Heart right ventricle (tissue), 16 donors: ENCODE results near the gene ATP1A4. TPM values are rescaled to one million over a fixed set of nuclear protein-coding genes. Genes with fewer than 3 reads are reported as not detected.

ENCODE experiments used
- ATAC-seq, 8 donors: fragments of 200-7000 bp; cut with Tn5 transposase; one replicate each; pipeline ENCODE4 v1.9.1; 2020; ENCODE audit warnings: mild to moderate bottlenecking in 8 of 8, moderate library complexity in 8 of 8, moderate number of reproducible peaks in 1 of 8
- DNase-seq, 2 donors: peaks; one replicate each; pipeline ENCODE4 v3.0.0-alpha.2; 2020
- H3K27ac ChIP-seq, 10 donors: fragments of 200-600 bp; sonication (generic) in 2 of 10; one replicate each; pipeline versions ENCODE4 v1.5.0 to v1.8.0; 2020 to 2022; ENCODE audit warnings: mild to moderate bottlenecking in 3 of 10
- H3K27me3 ChIP-seq, 7 donors: fragments of 200-600 bp; one replicate each; pipeline ENCODE4 v1.8.0; 2021 to 2022; ENCODE audit warnings: mild to moderate bottlenecking in 2 of 7
- H3K36me3 ChIP-seq, 9 donors: fragments of 200-600 bp; sonication (generic) in 1 of 9; one replicate each; pipeline versions ENCODE4 v1.5.0 to v1.8.0; 2020 to 2022; ENCODE audit warnings: mild to moderate bottlenecking in 2 of 9
- H3K4me1 ChIP-seq, 9 donors: fragments of 200-600 bp; sonication (generic) in 1 of 9; one replicate each; pipeline versions ENCODE4 v1.5.0 to v1.8.0; 2020 to 2022; ENCODE audit warnings: mild to moderate bottlenecking in 4 of 9
- H3K4me3 ChIP-seq, 10 donors: fragments of 200-600 bp; sonication (generic) in 2 of 10; one replicate each; pipeline versions ENCODE4 v1.5.0 to v1.8.0; 2020 to 2022; ENCODE audit warnings: mild to moderate bottlenecking in 7 of 10, moderate library complexity in 2 of 10
- H3K9me3 ChIP-seq, 11 donors: fragments of 200-600 bp in 10 of 11; sonication (generic) in 2 of 11; one replicate each; pipeline versions ENCODE4 v1.5.0 to v1.8.0; 2013 to 2022; ENCODE audit warnings: mild to moderate bottlenecking in 2 of 11, control low read depth in 1 of 11, moderate library complexity in 1 of 11
- WGBS, 2 donors: extraction: QIAGEN DNeasy Blood & Tissue Kit; methylation state at CpG; one replicate each; pipeline ENCODE4 v1.1.7; 2013; ENCODE audit warnings: inconsistent platforms in 1 of 2; 5-methylcytosine and 5-hydroxymethylcytosine counted together
- intact Hi-C, 10 donors: fragments of 100-400 bp; cut with DNase I; formaldehyde crosslinking; loops; one replicate each; pipeline versions ENCODE4 v1.11.1 to v1.14.2; 2022
- polyA plus RNA-seq, 2 donors: library from polyadenylated mRNA; stranded (reverse); fragments of 200-250 nt; gene quantifications; one replicate each; pipeline ENCODE4 v1.2.3, GENCODE V29; 2013
- total RNA-seq, 10 donors: library from RNA; stranded (reverse); fragmentation: NEBNext Ultra II Directional in 3 of 10; extraction: Animal tissue kit (Norgen Biotek cat#: 25700) in 3 of 10; gene quantifications; one replicate each; pipeline versions ENCODE4 v1.2.1 to v1.2.4, GENCODE V29; 2021 to 2023
- TF ChIP-seq, protein P1 (sequence below), 9 donors: fragments of 200-600 bp; sonication (generic) in 2 of 9; IDR thresholded peaks; one replicate each; pipeline versions ENCODE4 v1.5.0 to v1.8.0; 2021 to 2022; ENCODE audit warnings: antibody characterized with exemption in 9 of 9, mild to moderate bottlenecking in 5 of 9, moderate library complexity in 1 of 9
- donor health status: Arrhythmogenic right ventricular cardiomyopathy.
- donor health status: ischemic (EF 13 %, LVEDD 7.1; RV severe dilation, severe dysfunction).
- donor health status: healthy with polysubstance abuse.
- donor health status: DM: no; HTN: yes; CAD: no.
- donor health status: DM: no; HTN: no; CAD: no.
- donor health status: ischemic (EF 25% LVEDD 6.9; RV normal size, moderate dysfunction).
- donor health status: ischemic (EF 25% LVEDD 5.7; RV mildly dilated, moderate dysfunction).
- donor health status: healthy.
- donor health status: DM: yes; HTN: yes; CAD: no.
- donor health status: Ischemic cardiomyopathy.
- donor health status: ischemic (EF 35%, LVEDD 5.7; RV mildly dilated, moderate dysfunction).
- donor health status: nonischemic (EF 11% LVEDD 7.7; RV severe dilation, severe dysfunction).
- donor health status: DM: yes; HTN: yes; CAD: no.
- donor health status: PGD.
- donor health status: ischemic (EF 29% LVEDD 5.4; RV normal size, mild dysfunction).
- donor health status: nonischemic (EF 23%, LVEDD 6.1; RV moderate dilation, normal function).

Gene ATP1A4
- total and polyA plus RNA-seq, 12 donors = 0.04 to 1.5 (median 0.29) TPM; not detected in 5

DNA sequence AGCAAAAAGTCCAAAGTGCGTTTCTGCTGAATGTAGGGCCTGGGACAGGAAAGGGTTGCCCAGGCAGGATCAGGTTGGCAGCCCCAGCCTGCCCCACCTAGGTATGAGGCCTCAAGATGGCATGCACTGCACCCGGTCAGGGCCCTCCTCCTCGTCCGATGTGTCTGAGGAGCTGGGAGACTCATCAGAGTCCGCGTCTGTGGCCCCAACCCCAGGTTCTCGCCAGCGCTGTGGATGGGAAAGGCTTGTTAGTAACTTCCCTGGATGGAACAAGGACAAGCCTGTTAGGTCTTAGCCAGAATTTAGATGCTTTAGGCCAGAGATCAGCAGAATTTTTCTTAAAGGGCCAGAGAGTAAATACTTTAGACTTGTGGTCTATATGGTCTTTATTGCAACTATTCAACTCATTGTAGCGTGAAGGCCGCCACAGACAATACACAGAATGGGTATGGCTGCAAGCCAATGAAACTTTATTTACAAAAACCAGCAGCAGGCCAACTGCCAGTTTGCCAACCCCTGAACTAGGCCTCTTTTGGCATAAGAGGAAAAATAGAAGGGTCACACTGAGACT lies 66.2 kb downstream of the ATP1A4 start:
- Histone ChIP-seq H3K27ac (peak overlapping the region in 8 of 10 donors; percentile 6 to 75 (median 61)), H3K27me3 (no peaks in the 10 kb centered on the region), H3K9me3 (no peaks in the 10 kb centered on the region), H3K36me3 (peaks cover 3 to 100% (median 73%) of the 10 kb centered on the region in 9 donors), H3K4me1 (peaks cover 4 to 54% (median 47%) of the 10 kb centered on the region in 9 donors), H3K4me3 (no peak overlapping the region)
- TF ChIP-seq, protein P1, sequence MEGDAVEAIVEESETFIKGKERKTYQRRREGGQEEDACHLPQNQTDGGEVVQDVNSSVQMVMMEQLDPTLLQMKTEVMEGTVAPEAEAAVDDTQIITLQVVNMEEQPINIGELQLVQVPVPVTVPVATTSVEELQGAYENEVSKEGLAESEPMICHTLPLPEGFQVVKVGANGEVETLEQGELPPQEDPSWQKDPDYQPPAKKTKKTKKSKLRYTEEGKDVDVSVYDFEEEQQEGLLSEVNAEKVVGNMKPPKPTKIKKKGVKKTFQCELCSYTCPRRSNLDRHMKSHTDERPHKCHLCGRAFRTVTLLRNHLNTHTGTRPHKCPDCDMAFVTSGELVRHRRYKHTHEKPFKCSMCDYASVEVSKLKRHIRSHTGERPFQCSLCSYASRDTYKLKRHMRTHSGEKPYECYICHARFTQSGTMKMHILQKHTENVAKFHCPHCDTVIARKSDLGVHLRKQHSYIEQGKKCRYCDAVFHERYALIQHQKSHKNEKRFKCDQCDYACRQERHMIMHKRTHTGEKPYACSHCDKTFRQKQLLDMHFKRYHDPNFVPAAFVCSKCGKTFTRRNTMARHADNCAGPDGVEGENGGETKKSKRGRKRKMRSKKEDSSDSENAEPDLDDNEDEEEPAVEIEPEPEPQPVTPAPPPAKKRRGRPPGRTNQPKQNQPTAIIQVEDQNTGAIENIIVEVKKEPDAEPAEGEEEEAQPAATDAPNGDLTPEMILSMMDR (IDR thresholded peaks at IDR 0.05) = no peak
- intact Hi-C loops = loop anchor here in 3 of 10 donors (2.0 to 10.0 kb wide), 3 partner anchors 23 to 113 kb away; no protein-coding TSS in a partner anchor
- DNase-seq (no peak), ATAC-seq (peak in 5 of 8 donors; percentile 16 to 29 (median 19))
- WGBS, 2 donors = 49 to 55% methylated on average over 10 of the region's 10 CpGs

DNA sequence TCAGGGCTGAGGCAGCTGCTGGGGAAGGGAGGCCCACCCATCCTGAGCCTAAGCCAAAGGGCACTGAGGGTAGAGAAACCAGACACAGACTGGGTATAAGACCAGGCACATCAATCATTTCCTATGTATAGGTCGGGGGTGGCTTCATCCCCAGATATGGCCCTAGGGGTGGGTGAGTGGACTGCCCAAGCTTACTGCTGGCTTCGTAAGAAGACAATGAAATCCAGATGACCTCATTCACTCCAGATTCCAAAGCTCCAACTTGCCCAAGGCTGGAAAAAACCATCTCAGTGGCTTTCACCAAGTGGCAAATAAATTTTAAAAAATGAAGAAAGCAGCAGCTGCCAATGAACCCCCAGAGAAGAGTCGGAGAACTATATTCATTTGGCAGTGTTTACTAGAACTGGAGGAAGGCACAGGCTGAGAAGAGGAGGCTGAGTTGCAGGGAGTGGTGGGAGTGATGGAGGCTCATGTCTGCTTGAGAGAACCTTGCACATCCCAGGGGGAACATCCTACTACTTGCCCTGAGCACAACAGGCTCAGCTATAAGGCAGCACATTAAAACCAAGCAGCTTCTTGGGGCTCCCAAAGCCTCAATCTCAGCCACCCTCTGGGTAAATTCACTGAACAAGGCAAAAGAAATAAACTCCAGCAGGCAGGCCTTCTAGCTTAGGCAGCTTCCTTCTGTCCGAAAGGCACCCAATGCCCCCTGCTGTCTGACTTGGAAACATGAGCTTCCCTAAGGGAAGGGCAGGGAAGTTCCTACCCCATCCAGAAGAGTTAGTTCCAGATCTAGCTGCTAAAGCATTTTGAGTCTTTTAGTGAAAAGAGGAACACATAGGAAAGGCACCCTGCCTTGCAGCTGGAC lies 67.9 kb downstream of the ATP1A4 start:
- TF ChIP-seq, protein P1 (IDR thresholded peaks at IDR 0.05) = peak; percentile 31 to 82 (median 73)
- Histone ChIP-seq H3K36me3 (peaks cover 3 to 100% (median 73%) of the 10 kb centered on the region in 9 donors), H3K4me1 (peaks cover 4 to 54% (median 47%) of the 10 kb centered on the region in 9 donors), H3K4me3 (no peak overlapping the region), H3K27ac (peak overlapping the region in 9 of 10 donors; percentile 40 to 80 (median 66)), H3K9me3 (no peaks in the 10 kb centered on the region), H3K27me3 (no peaks in the 10 kb centered on the region)
- ATAC-seq = peak; percentile 71 to 90 (median 87)
- peak in 1 of 2 donors; percentile 69 for DNase-seq
- intact Hi-C loops = loop anchor here in 6 of 10 donors (1.0 to 10.0 kb wide), 6 partner anchors 24 to 119 kb away; no protein-coding TSS in a partner anchor
- WGBS, 2 donors = 37 to 42% methylated on average over 4 of the region's 4 CpGs

DNA sequence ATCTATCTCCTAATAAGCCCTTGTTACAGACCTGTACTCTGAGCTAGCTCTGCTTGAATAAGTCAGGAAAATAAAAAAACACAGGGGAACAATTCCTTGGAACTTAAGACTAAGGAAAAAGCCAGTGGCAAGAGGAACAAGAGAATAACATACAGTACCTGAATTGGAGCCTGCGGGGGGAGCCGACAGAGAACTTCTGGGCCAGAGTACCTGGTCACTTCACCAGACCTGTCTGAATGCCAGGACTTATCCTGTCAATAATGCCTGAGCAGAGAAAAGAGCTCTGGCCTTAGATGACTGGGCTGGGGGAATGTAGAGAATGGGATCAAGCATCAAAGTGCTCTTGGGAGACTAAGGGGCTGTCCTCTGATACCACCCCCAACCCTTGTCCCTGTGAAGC lies 68.9 kb downstream of the ATP1A4 start:
- DNase-seq (no peak), ATAC-seq (no peak)
- H3K9me3 ChIP-seq = no peaks in the 10 kb centered on the region
- H3K4me1 ChIP-seq = peaks cover 4 to 52% (median 47%) of the 10 kb centered on the region in 9 donors
- TF ChIP-seq, protein P1 (IDR thresholded peaks at IDR 0.05) = no peak
- 55 to 78% methylated on average over 2 of the region's 2 CpGs for WGBS, 2 donors
- peaks cover 6 to 100% (median 77%) of the 10 kb centered on the region in 9 donors for H3K36me3 ChIP-seq
- peak overlapping the region in 6 of 10 donors; percentile 40 to 80 (median 68) for H3K27ac ChIP-seq
- no peak overlapping the region for H3K4me3 ChIP-seq
- intact Hi-C loops = no loop called here
- no peaks in the 10 kb centered on the region for H3K27me3 ChIP-seq

DNA sequence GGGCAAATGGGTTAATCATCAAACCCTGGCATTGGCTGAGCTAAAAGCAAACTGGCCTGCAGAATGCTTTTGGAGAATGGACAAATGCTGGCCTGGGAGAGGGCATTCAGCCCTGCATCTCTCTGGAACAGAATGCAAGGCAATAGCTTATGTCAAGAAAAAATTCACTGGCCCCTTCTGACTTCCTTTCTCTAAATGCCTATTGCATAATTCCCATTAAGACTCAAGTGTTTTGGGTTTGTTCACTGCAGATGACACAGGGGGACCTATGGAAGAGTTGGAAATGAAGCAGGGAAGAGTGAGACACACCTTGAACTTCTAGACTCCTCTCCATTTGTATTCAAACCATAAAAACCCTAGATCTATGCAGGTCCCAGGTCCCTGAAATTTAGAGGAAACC lies 69.7 kb downstream of the ATP1A4 start:
- H3K27ac ChIP-seq = peak overlapping the region in 1 of 10 donors; percentile 80
- DNase-seq = no peak
- intact Hi-C loops = no loop called here

More for the DNA sequence above, 69.7 kb downstream of the ATP1A4 start:
- Histone ChIP-seq H3K4me3 (no peak overlapping the region), H3K4me1 (peaks cover 4 to 51% (median 42%) of the 10 kb centered on the region in 9 donors), H3K36me3 (peaks cover 6 to 100% (median 80%) of the 10 kb centered on the region in 9 donors), H3K27me3 (no peaks in the 10 kb centered on the region), H3K9me3 (no peaks in the 10 kb centered on the region)
- TF ChIP-seq, protein P1 (IDR thresholded peaks at IDR 0.05) = no peak
- ATAC-seq = no peak
